Muscle of leg (tissue), 11 donors: Measurements from ENCODE around the gene FUCA2. TPM values are rescaled to one million over a fixed set of nuclear protein-coding genes. Genes with fewer than 3 reads are reported as not detected.
A peak's percentile ranks its signal among the peaks of the same experiment; 100 is the strongest.
"Not testable (repeated sequence)": the region's sequence is repeated elsewhere in the genome, so short reads cannot be mapped to it uniquely, and the experiment has no call there.

Experiments used
- DNase-seq: peaks from one replicate; pipeline ENCODE4 v3.0.0; 2013
- H3K27ac ChIP-seq: one replicate; pipeline ENCODE4 v1.5.1; 2013; ENCODE audit warnings: mild to moderate bottlenecking, low read length, control low read depth
- H3K27me3 ChIP-seq: one replicate; pipeline ENCODE4 v1.6.1; 2013; ENCODE audit warnings: low read length; ENCODE audit not compliant: control insufficient read depth, insufficient read depth
- H3K36me3 ChIP-seq: one replicate; pipeline ENCODE4 v1.6.1; 2013; ENCODE audit warnings: low read length; ENCODE audit not compliant: control insufficient read depth, insufficient read depth
- H3K4me1 ChIP-seq: one replicate; pipeline ENCODE4 v1.6.1; 2013; ENCODE audit warnings: low read length; ENCODE audit not compliant: control insufficient read depth, insufficient read depth
- H3K4me3 ChIP-seq: one replicate; pipeline ENCODE4 v1.5.1; 2013; ENCODE audit warnings: low read length, control low read depth
- H3K9me3 ChIP-seq: replicated peaks from 2 replicates; pipeline ENCODE4 v1.6.1; 2013; ENCODE audit warnings: low read depth, low read length; ENCODE audit not compliant: control insufficient read depth
- WGBS: methylation state at CpG from one replicate; pipeline ENCODE4 v1.1.5; 2013; ENCODE audit warnings: missing lambda C conversion rate; ENCODE audit not compliant: insufficient coverage; 5-methylcytosine and 5-hydroxymethylcytosine counted together
- polyA plus RNA-seq, 8 donors: library from polyadenylated mRNA; unstranded; fragments of 120-200 nt; gene quantifications; one replicate each; pipeline versions ENCODE4 v1.2.1 to v1.2.3, GENCODE V29; 2013; ENCODE audit warnings: inconsistent platforms in 1 of 8, low replicate concordance in 1 of 8; ENCODE audit not compliant: insufficient read length in 8 of 8, insufficient read depth in 1 of 8
- total RNA-seq: library from RNA; stranded (reverse); fragments of 120-200 nt; gene quantifications from one replicate; pipeline ENCODE4 v1.2.4, GENCODE V29; 2013

The FUCA2 gene
- total and polyA plus RNA-seq, 9 donors, result 22.2 to 34.9 (median 25.7) TPM

DNA sequence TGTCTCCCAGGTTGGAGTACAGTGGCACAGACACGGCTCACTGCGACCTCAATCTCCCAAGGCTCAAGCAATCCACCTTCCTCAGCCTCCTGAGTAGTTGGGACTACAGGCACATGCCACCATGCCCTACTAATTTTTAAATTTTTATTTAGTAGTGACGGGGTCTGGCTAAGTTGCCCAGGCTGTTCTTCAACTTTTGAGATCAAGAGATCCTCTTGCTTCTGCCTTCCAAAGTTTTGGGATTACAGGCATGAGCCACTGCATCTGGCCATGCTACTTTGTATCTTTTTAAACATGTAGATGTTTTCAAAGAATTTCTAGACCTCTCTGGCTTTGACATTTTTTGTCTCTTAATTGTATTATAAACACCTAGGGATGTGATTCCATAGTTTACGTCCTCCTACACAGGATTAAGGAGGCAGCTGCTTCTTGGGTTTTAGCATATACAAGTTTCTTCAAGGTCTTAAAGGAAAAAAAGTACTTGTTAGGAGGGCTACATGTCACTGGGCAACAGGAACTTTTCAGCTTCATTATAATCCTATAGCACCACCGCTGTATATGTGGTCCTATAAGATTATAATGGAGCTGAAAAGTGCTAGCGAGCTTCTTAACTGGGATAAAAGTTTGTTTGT is 62.3 kb downstream of the FUCA2 start:
- Histone ChIP-seq H3K27ac (no peak overlapping the region), H3K4me3 (peak overlapping the region; percentile 72), H3K27me3 (no peaks in the 10 kb centered on the region), H3K4me1 (peaks cover 2% of the 10 kb centered on the region), H3K9me3 (no peaks in the 10 kb centered on the region), H3K36me3 (peaks cover 4% of the 10 kb centered on the region)
- no peak for DNase-seq
- no CpG with 5 or more reads among the region's 6 CpGs for WGBS

DNA sequence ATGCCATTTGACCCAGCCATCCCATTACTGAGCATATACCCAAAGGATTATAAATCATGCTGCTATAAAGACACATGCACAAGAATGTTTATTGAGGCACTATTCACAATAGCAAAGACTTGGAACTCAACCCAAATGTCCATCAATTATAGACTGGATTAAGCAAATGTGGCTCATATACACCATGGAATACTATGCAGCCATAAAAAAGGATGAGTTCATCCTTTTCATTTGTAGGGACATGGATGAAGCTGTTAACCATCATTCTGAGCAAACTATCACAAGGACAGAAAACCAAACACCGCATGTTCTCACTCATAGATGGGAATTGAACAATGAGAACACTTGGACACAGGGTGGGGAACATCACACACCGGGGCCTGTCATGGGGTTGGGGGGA is 63.7 kb downstream of the FUCA2 start:
- not testable (repeated sequence) for H3K4me3 ChIP-seq, DNase-seq, H3K4me1 ChIP-seq, H3K9me3 ChIP-seq, H3K27ac ChIP-seq, H3K27me3 ChIP-seq, H3K36me3 ChIP-seq
- WGBS, result no CpG with 5 or more reads among the region's 2 CpGs

Other genes with a start within 250 kb of the FUCA2 start
- gene ADAT2, start 61.0 kb downstream of the FUCA2 start, total RNA-seq, result 6.6 TPM
- gene ADAT2, start 61.0 kb downstream of the FUCA2 start, polyA plus RNA-seq, result 10 to 100 TPM in 4 of 8 donors, 1 to 10 TPM in 4; 5.1 to 18.1 (median 9.6) TPM
- 21.9 TPM for gene PEX3, start 60.9 kb downstream of the FUCA2 start, total RNA-seq
- 10 to 100 TPM; 12.2 to 18.4 (median 13.7) TPM for gene PEX3, start 60.9 kb downstream of the FUCA2 start, polyA plus RNA-seq
- gene PHACTR2, start 166.2 kb upstream of the FUCA2 start, total RNA-seq, result 66.5 TPM
- gene PHACTR2, start 166.2 kb upstream of the FUCA2 start, polyA plus RNA-seq, result 10 to 100 TPM; 19.5 to 37.3 (median 33.3) TPM